DMS114 treated with DMSO at 0.1 percent for 48 hours (cell line): ENCODE data around the gene TMPRSS4.

Source experiments
- DNase-seq: peaks from one replicate; lab custom pipeline; 2025; ENCODE audit not compliant: unreplicated experiment; lab: John Stamatoyannopoulos, UW

TMPRSS4 gene

DNA sequence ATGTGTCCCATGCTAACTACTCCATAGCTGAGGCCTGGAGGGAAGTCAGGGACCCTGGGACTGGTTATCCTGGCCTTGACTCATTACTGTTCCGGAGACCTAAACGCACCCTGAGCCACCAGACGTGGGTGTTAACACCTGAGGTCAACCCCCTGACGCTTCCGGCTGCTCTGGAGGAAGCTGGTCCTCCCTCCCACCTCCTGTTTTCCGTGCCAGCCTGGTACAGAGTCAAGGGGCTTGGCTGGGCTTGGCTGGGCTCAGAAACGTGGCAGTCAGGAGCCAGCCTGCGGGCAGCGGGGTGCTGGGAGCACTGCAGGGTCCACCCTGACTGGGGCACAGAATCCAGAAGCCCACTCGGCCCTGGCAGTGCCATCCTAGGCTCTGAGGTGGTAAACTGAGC, 2.6 kb downstream of the TMPRSS4 start:
- DNase-seq: no peak

DNA sequence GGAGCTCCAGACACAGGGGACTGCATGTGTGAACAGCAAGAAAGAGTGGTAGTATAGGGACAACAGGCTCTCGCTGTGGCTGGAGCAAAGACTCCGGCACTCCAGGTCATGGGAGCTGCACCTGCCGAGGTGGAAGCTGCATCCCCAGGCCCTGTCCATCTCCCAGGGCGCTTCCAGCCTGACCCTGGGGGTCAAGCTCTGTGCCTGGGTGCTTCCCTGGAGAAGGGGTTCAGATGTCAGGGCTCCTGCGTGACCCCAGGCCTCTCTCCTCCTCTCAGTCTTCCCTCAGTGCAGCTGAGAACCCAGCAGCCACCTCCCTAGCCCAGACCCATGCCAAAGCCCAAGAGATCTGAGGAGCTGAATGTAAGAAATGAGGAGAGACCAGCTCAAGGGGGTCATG, 3.4 kb downstream of the TMPRSS4 start:
- no peak for DNase-seq

DNA sequence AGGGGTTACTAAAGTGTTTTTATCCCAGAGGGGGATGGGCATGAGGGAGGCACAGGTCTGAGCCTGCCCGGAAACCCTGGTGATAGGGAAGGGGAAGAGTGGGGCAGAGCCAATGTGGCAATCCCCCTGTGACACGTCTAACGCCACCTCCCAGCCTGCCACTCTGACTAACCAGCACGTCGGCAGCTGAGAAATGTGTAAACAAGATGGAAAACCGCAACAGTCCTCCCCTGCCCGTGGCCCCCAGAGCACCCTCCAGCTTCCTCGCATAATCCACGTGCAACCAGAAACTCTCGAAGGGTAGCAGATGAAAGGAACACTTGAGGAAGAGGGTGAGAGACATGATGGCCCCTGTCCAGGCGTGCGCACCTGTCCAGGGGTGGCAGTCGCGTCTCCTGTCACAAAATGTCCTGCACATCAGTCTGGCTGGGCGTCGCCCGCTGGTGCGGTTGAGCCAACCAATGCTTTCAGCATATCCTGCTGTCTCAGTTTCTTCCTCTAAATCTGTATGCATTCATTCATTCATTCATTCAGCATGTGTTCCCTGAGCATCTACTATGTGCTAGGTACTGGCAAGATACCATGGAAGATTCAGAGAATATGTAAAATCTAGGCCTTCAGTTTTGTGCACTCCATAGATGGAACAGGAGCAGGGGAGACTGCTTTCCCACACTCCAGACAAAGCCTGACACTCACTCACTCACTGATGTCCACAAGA, 4.5 kb downstream of the TMPRSS4 start:
- no peak for DNase-seq

DNA sequence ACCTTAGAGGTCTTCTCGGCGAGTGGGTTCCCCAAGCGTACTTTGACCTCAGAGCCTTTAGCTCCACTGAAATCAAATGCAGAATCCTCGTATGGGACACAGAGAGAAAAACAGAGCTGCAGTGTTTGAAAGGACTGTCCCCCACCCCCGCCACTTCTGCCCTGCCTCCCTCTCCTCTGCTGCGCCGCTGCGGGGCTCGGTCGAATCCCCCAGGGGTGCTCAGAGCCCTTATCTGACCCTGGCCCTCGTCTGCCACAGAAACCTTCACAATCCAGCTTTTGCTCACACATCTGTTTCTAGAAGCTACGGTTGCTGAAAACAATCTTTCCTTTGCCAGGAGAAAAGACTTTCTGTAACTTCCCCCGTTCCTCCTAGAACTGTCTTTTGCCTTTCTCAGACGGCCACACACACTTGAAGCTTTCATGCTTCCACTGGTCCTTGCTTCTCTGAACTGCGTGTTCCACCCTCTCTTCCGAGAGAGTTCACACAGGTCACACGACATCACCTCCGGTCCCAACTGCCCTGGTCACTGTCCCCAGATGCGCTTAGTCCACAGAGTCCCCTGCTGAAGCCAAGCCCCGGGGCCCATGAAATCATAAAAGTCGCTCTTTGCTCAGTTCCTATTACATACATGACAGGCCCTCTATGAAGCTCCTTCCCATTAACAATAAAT, 6.1 kb downstream of the TMPRSS4 start:
- DNase-seq: no peak

DNA sequence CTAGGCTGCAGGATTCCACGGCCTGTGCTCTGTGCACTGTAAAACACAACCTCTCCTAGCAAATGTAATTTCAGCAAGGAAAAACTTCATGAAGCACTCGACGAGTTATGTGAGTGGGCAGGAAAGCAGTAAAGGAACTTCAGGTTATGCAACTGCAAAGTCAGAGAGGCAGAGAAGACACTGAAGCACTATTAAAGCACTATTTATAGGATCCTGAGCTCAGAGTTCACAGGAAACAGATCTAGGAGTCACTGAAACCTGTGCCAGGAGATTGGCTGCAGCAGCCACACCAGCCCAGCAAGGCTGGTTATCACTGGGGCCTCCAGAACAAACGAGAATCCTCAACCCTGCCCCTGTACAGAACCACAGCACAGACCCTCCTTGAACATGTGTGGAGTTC, 7.4 kb downstream of the TMPRSS4 start:
- no peak for DNase-seq

DNA sequence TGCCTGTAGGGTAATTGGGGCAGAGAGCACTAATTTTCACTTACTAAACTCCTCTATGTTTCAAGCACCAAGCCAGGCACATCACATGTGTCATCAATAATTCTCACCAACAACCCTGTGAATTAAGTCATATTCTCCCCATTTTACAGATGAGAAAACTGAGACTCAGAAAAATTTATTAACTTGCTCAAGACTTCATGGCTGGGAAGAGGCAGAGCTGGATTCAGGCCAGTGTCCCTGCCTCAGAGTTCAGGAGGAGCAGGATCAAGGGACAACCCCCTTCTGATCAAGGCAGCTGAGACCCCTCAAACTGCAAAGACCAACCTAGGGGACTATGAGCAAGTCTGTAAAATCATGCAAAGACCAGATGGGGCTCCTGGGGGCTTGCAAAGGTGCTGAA, 7.8 kb downstream of the TMPRSS4 start:
- DNase-seq: no peak

DNA sequence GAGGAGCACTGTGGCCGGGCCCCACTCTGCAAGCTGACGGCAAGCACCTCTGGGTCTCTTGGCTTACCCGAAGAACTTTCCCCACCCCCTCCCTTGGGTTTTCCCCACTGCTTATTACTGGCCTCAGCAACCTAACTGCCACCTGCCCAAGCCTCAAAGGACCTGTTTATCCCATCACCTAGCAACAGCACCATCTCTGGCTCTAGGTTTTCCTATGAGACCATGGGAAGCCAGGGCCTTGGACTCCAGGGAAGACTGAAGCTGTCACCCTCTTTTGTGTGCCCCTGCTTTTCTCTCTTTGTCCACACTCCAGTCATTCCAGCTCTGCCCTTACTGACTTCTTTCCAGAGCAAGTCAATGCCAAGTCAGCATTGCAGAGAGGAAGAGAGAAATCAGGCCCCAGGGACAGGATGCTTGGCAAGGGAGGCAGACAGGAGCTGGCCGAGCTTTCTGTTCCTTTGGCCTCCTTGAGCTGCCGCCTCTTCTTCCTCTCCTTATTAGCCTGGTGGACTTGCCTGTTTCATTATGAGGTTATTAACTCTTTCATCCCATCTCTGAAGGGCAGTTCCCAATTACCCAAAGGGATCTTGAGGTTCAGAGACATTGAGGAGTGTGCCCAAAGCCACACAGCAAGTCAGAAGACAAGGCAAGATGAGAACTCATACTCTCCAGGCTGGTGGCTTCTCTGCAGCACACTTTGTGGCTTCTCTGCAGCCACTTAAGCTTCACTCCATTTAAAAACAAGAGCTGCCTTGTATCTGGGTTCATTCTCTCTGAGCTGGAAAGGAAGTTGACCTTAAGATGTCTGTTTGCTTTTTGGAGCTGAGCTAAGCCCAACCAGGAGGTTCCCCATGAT, 10.3 kb downstream of the TMPRSS4 start, which contains the start of gene SMIM35:
SMIM35 (minus strand) TSS at position 51 of the 856 bp plus-strand sequence. CDS start 206 bp downstream, outside the sequence.
- no peak for DNase-seq

DNA sequence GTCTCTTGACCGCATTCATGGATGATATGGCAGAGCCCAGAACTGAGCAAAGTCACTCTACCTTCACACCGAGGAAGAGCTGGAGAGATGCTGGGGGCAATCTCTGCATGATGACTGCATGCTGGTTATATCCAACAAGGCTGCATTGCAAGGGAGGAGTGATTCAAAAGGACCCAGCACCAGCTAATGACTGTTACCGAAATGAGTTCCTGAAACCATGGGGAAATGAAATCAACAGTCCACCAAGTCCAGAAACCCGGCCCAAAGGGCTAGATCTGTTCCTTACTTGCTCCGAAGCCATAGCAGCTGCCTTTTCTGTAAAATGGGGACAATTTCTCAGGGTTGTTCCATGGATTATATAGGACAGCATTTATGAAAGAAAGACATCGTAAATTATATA, 11.1 kb downstream of the TMPRSS4 start:
- DNase-seq: no peak

DNA sequence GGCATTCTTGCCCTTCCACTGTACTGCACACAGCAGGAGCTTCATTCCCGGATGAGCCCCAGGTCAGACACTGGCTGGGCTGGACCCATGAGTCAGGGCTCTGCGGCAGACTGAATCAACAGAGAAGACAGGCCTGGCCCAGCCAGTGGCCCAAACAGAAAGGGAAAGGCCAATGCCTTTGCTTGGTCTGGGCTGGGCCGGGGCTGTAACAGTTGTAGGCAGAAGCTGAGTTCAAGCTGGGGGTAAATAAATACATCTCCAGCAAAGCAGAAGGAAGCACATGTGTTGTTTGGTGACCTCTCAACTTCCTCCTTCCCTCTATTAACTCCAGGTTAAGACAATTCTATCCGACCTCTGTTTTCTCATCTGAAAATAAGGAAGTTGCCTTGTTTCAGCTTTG, 11.7 kb downstream of the TMPRSS4 start:
- no peak for DNase-seq

DNA sequence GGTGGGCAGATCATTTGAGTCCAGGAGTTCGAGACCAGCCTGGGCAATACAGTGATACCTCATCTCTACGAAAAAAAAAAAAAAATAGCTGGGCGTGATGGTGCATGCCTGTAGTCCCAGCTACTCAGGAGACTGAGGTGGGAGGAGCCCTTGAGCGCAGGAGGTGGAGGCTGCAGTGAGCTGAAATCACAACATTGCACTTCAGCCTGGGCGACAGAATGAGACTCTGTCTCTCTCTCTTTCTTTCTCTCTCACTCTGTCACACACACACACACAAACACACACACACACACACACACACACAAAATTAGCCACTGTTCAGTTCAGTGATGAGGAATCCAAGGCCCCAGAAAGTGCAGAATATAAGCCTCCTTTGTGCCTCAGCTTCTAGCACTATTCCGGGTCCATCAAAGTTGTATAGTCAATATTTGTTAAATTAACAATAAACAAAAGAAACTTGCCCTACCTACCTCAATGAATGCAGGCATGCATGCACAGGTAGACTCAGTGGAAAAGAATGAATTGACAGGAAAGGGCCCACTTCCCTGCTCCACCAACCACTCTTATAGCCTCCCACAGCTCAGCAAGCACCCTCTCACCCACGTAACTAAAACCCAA, 13.8 kb downstream of the TMPRSS4 start:
- no peak for DNase-seq

DNA sequence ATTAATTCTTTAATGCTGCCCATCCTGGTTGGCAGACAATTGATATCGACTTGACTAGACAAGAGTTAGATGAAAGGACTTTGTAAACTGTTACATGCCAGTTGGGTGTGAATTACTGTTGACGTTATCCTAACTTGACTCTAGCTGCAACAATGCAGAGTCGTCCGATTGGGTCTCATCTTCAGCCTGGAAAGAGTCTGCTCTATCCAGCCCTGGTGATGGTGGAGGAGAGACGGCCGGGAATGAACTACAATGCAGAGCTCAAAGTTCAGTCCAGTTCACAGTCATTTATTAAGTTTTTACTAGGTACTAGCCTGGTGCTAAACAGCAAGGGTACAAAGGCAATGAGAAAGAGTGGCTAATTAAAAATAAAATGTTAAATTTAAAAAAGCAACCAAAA, 14.8 kb downstream of the TMPRSS4 start:
- DNase-seq: no peak

DNA sequence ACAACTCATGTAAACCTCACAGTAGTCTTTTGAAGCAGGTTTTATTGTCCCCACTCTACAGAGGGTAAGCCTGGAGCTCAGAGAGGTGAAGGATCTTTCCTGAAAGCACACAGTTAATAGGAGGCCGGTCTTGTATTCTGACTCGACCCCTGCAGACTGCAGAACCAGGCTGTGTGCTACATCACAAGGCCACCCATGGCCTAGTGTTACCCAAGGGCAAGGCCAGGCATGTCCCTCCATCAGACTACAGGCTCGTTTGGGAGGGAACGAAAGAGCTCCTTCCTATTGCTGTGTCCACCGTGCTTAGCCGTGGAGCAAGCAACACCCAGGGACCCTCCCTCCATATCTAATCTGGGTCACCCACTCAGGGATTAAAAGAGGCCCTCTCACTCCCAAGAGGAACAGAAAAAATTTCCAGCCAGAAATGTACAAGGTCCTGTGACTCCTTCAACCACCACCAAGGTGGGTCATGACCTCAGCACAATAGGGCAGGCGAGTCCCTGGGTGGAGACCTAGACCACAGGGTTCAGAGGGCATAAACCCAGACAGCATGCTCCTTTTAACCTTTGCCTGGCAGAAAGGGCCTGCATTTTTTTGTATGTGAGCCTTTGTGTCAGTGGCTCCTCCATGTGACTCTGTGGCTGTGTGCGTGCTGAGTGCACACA, 16.2 kb downstream of the TMPRSS4 start:
- DNase-seq: no peak

DNA sequence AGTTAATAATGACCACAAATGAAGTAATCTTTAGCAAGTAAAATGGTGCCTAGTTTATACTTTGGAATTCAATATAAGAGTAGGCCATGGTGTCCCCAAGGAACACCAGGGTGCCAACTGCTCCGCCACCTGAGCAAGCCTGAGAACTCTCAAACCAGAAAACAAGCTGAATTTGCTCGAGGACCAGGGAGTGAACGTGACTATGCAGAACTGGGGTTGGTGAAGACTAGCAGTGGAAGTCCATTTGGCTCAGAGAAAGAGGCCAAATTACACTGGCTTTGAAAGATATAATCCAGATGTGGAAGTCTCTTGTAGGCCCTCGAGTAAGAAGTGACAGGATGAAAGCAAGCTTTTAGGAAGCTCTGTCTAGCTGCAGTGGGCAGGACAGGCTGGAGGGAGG, 18.6 kb downstream of the TMPRSS4 start:
- DNase-seq: no peak

DNA sequence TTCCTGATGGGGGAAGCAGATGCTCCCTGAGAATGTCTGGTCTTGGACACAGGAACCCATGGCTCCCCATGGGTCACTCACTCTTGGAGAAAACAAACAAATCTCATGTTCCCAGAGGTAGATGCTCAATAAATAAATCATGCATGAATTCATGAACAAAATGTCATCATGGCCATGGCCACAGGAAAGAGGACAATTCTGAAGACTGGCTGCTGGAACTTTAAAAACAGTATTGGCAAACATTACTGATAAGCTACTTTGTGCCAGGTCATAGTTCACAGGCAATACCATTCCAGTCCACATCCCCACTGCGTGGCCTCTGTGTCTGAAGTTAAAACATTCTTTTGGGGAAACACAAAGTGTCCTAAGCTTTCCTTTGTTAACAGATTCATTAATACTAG, 19.1 kb downstream of the TMPRSS4 start:
- DNase-seq: no peak

DNA sequence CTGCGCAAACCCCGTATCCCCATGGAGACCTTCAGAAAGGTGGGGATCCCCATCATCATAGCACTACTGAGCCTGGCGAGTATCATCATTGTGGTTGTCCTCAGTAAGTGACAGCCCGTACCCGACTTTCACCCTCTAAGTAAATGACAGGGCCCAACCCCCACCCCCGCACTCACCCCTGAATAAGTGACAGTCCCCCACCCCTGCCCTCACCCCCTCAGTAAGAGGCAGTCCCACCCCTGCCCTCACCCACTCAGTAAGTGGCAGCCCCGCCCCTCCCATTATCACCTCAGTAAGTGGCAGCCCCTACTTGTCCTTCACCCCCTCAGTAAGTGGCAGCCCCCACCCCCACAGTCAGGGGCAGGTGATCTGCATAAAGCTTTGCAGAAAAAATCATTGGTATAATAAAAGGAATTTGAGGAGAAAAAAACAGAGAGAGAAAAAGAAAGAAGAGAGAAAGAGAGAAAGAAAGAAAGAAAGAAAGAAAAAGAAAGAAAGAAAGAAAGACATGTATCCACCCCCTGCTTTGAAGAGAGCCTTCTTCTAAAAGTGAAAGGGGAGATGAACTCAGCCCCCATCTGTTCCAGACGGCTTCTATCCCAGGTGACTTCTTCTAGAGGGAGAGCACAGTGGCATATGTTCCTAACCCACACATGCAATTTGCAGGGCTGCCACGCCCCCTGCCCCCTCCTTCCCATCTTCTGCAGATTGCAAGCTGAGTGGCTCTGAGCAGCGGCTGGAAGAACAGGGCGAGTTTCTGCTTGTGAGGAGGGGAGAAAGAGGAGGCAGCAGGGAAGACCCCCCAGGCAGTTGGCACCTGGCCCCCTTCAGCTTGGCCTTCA, 22.3 kb downstream of the TMPRSS4 start:
- no peak for DNase-seq

DNA sequence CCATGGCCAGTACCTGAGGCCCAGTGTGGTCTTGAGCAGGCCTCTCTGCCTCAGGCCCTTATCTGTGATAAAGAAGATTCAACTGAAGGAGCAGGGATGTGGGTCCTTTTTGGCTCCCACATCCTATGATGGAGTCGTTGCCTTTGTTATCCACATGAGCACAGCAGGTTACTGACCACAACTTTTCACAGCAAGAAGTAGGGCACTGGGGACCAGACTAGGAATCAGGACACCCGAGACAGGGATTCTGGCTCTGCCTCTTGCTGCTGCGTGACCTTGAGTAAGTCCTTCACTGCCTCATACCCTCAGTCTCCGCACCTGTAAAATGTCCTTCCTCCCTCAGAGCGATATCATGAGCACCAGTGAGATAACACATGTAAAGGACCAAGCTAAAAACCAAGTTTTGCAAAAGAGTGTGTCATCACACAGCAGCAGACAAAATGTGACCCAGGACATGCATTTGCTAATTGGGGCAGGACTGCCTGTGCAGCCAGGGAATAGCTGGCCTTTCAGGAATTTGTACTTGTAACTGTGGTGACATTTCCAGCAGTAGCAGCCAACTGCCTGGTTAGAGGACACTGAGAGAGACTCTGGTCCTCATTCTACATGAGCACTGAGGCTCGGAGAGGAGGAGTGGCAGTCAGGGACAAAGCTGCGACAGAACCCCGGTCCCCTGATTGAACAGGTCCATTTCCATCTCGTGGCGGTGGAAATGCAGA, 23.1 kb downstream of the TMPRSS4 start:
- DNase-seq: no peak

DNA sequence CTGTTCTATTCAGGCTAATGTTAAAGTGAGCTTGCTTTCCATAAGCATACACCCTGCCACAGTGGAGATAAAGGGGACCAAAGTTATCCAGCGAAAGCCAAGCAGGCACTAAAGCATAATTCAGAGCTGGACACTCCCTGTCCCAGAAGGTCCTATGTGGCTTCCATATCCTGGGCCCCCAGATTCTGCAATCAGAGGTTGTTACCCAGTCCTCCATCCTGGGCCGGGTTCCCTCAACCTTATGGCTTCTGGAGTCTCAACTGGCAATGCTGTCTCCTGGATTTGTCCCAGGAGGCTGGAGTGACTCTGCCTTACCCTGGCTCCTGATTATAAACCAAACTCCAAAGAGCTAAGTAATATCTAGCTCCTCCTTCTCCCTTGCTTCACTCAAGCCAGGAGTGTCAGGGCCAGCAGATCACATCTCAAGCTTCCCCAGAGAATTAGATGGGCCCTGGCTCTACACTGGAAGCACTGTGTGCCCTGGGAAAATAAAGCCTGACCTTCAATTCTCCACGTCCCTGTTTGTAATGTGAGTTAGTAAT, 23.9 kb downstream of the TMPRSS4 start:
- no peak for DNase-seq

DNA sequence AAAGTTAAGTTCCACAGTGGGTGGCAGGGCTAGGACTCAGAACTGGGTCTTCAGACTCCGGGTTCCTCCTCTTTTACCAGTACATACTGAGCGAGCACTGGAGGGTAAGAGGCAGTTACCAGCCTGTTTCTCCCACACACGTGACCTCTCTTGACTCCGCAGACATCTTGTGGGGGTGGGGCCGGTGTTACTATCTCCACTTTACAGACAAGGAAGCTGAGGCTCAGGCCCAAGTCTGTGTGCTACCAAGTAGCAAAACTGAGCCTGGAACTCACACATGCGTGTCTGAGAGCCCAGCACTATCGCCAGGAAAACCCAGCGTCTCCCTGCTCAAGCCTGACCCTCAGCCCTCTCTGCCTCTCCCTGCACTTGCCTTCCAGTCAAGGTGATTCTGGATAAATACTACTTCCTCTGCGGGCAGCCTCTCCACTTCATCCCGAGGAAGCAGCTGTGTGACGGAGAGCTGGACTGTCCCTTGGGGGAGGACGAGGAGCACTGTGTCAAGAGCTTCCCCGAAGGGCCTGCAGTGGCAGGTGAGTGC, 25.9 kb downstream of the TMPRSS4 start:
- no peak for DNase-seq

DNA sequence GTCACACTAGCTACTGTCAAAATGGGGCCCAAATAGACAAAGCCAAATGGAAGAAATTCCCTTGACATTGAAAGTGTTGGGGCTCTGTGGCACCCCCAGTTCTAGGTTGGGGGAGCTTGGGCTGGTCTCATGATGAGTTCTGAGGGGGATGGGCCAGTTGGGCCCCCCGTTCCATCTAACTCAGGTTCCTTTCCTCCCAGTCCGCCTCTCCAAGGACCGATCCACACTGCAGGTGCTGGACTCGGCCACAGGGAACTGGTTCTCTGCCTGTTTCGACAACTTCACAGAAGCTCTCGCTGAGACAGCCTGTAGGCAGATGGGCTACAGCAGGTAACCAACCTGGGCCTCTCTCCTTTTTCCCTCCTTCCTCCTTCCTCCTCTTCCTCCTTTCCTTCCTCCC, 27.6 kb downstream of the TMPRSS4 start:
- DNase-seq: no peak
